ENCODE data around the gene FHOD1. TPM values are rescaled to one million over a fixed set of nuclear protein-coding genes. Genes with fewer than 3 reads are reported as not detected.

Gene FHOD1
- total RNA-seq, 1 experiment from 2014 or later, result 45.5 TPM

DNA sequence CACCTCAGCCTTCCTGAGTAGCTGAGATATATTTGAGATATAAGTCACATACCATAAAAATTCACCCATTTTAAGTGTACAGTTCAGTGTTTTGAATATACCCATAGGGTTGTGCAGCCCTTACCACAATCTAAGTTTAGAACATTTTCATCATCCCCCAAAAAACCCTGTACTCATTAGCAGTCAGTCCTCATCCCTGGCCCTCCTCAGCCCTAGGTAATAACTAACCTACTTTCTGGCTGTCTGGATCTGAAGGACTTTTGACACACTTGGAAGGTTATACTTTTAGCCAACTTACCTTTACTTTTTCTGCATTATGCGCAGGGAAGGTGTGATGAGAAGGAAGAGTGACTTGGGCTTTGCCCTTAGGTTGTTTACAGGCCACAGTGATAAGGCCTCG, 28.0 kb upstream of the FHOD1 start:
- H3K27me3 ChIP-seq (ENCODE audit: low read length), result no peaks in the 10 kb centered on the region
- no peaks in the 10 kb centered on the region for H3K9me2 ChIP-seq (replicated peaks; ENCODE audit: low read length)
- H3K36me3 ChIP-seq (ENCODE audit: low read depth, low read length), result 0 out of 2 replicates have a peak, but pooled peaks cover 4% of the 10 kb centered on the region
- no TSS peak for BruUV-seq (replicated peaks)
- peaks cover 6% of the 10 kb centered on the region; the same call in 1 of the 2 replicates for H3K79me2 ChIP-seq (ENCODE audit: low read length)
- POLR2A ChIA-PET (ENCODE audit: unreplicated experiment), result no interaction called here
- no peak overlapping the region for H3K27ac ChIP-seq (ENCODE audit: low read length)
- ATAC-seq (no peak), DNase-seq (no peak)
- peaks cover 23% of the 10 kb centered on the region for H3K4me1 ChIP-seq (ENCODE audit: insufficient read depth, low read length)
- H3F3A ChIP-seq (ENCODE audit: low read length, unreplicated experiment), result no peaks in the 10 kb centered on the region
- TF ChIP-seq, protein P1, sequence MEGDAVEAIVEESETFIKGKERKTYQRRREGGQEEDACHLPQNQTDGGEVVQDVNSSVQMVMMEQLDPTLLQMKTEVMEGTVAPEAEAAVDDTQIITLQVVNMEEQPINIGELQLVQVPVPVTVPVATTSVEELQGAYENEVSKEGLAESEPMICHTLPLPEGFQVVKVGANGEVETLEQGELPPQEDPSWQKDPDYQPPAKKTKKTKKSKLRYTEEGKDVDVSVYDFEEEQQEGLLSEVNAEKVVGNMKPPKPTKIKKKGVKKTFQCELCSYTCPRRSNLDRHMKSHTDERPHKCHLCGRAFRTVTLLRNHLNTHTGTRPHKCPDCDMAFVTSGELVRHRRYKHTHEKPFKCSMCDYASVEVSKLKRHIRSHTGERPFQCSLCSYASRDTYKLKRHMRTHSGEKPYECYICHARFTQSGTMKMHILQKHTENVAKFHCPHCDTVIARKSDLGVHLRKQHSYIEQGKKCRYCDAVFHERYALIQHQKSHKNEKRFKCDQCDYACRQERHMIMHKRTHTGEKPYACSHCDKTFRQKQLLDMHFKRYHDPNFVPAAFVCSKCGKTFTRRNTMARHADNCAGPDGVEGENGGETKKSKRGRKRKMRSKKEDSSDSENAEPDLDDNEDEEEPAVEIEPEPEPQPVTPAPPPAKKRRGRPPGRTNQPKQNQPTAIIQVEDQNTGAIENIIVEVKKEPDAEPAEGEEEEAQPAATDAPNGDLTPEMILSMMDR (conservative IDR thresholded peaks at IDR 0.05; ENCODE audit: low read depth, low read length), result no peak
- no peak for TF ChIP-seq EZH2 (IDR thresholded peaks at IDR 0.05; ENCODE audit: low read length, unreplicated experiment)
- TF ChIP-seq EZH2phosphoT487 (IDR thresholded peaks at IDR 0.05; ENCODE audit: borderline replicate concordance, low read length), result no peak
- H2AFZ ChIP-seq (ENCODE audit: low read length), result no peak overlapping the region
- H3K9ac ChIP-seq (ENCODE audit: low read length), result no peak overlapping the region
- no peak overlapping the region for H3K4me3 ChIP-seq (ENCODE audit: low read length)
- H4K20me1 ChIP-seq (ENCODE audit: low read length), result no peaks in the 10 kb centered on the region
- intact Hi-C loops (cut with micrococcal nuclease), result loop anchor here (5.0 kb wide), 1 partner anchor 72 kb away; no protein-coding TSS in a partner anchor
- no peak overlapping the region for H3K4me2 ChIP-seq (ENCODE audit: low read length)
- CTCF ChIA-PET, result no interaction called here
- H3K9me3 ChIP-seq (ENCODE audit: low read length), result no peaks in the 10 kb centered on the region

- CTCF ChIA-PET, result no interaction called here
- Histone ChIP-seq H3K27ac (ENCODE audit: low read length) (no peak overlapping the region), H4K20me1 (ENCODE audit: low read length) (no peaks in the 10 kb centered on the region), H3K79me2 (ENCODE audit: low read length) (no peaks in the 10 kb centered on the region), H3K9me2 (replicated peaks; ENCODE audit: low read length) (no peaks in the 10 kb centered on the region), H2AFZ (ENCODE audit: low read length) (no peak overlapping the region), H3F3A (ENCODE audit: low read length, unreplicated experiment) (no peaks in the 10 kb centered on the region), H3K9me3 (ENCODE audit: low read length) (no peaks in the 10 kb centered on the region), H3K36me3 (ENCODE audit: low read depth, low read length) (0 out of 2 replicates have a peak, but pooled peaks cover 3% of the 10 kb centered on the region), H3K4me3 (ENCODE audit: low read length) (no peak overlapping the region), H3K4me2 (ENCODE audit: low read length) (no peak overlapping the region), H3K9ac (ENCODE audit: low read length) (no peak overlapping the region), H3K4me1 (ENCODE audit: insufficient read depth, low read length) (peaks cover 6% of the 10 kb centered on the region; the same call in 1 of the 2 replicates), H3K27me3 (ENCODE audit: low read length) (no peaks in the 10 kb centered on the region)
- intact Hi-C loops (cut with micrococcal nuclease), result no loop called here
- BruUV-seq (replicated peaks), result no TSS peak
- DNase-seq (no peak), ATAC-seq (no peak)
- no peak for TF ChIP-seq EZH2phosphoT487 (IDR thresholded peaks at IDR 0.05; ENCODE audit: borderline replicate concordance, low read length)
- TF ChIP-seq, protein P1 (conservative IDR thresholded peaks at IDR 0.05; ENCODE audit: low read depth, low read length), result no peak
- no peak for TF ChIP-seq EZH2 (IDR thresholded peaks at IDR 0.05; ENCODE audit: low read length, unreplicated experiment)
- POLR2A ChIA-PET (ENCODE audit: unreplicated experiment), result no interaction called here
Observed at GRCh38 chr16:67271446-67271845, 24.2 kb upstream of the FHOD1 start.

DNA sequence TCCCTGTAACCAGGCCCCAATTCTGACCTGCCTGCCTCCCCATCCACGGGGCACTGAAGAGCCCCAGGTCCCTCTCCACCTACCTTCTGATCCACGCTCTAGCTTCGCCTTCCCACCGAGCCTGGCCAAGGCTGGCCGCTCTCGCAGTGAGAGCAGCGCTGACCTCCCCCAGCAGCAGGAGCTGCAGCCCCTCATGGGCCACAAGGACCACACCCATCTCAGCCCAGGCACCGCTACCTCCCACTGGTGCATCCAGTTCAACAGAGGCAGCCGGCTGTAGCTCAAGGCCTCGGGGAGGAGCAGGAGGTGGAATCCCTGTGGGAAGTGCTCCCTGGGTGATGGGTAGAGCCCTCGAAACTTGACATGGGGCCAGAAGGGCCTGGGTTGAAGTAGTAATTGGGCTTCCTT, 23.7 kb upstream of the FHOD1 start:
- POLR2A ChIA-PET (ENCODE audit: unreplicated experiment), result no interaction called here
- no peak overlapping the region for H3K27ac ChIP-seq (ENCODE audit: low read length)

More for the DNA sequence above, 23.7 kb upstream of the FHOD1 start:
- Histone ChIP-seq H3K4me2 (ENCODE audit: low read length) (no peak overlapping the region), H2AFZ (ENCODE audit: low read length) (no peak overlapping the region), H3K9me2 (replicated peaks; ENCODE audit: low read length) (no peaks in the 10 kb centered on the region), H3K4me3 (ENCODE audit: low read length) (no peak overlapping the region), H3K79me2 (ENCODE audit: low read length) (no peaks in the 10 kb centered on the region), H3K9me3 (ENCODE audit: low read length) (no peaks in the 10 kb centered on the region), H3K9ac (ENCODE audit: low read length) (no peak overlapping the region), H3K4me1 (ENCODE audit: insufficient read depth, low read length) (peaks cover 6% of the 10 kb centered on the region; the same call in 1 of the 2 replicates), H3F3A (ENCODE audit: low read length, unreplicated experiment) (no peaks in the 10 kb centered on the region), H3K36me3 (ENCODE audit: low read depth, low read length) (no peaks in the 10 kb centered on the region), H3K27me3 (ENCODE audit: low read length) (no peaks in the 10 kb centered on the region), H4K20me1 (ENCODE audit: low read length) (no peaks in the 10 kb centered on the region)
- ATAC-seq, result no peak
- no TSS peak for BruUV-seq (replicated peaks)
- CTCF ChIA-PET, result no interaction called here
- no peak for DNase-seq
- TF ChIP-seq EZH2phosphoT487 (IDR thresholded peaks at IDR 0.05; ENCODE audit: borderline replicate concordance, low read length), result no peak
- intact Hi-C loops (cut with micrococcal nuclease), result no loop called here
